Adrenal gland (tissue), 12 donors: Measurements from ENCODE around the gene THNSL1. TPM values are rescaled to one million over a fixed set of nuclear protein-coding genes. Genes with fewer than 3 reads are reported as not detected.

ENCODE experiments used
- DNase-seq, 7 donors: peaks; one replicate each; pipeline ENCODE4 v3.0.0-alpha.2; 2019 to 2020
- H3K27ac ChIP-seq, 5 donors: fragments of 200-600 bp; sonication (generic) in 4 of 5; 1 replicate in 3 of 5; 2 replicates in 2 of 5; pipeline versions ENCODE4 v1.5.1 to v1.8.0; 2016 to 2020; ENCODE audit warnings: mild to moderate bottlenecking in 1 of 5
- H3K27me3 ChIP-seq: fragments of 200-600 bp; 2 replicates; pipeline ENCODE4 v1.8.0; 2021
- H3K36me3 ChIP-seq, 2 donors: fragments of 200-600 bp; replicated peaks in 1 of 2; 1 replicate in 1 of 2; 2 replicates in 1 of 2; pipeline versions ENCODE4 v1.5.1 to v1.8.0; 2018 to 2022
- H3K4me1 ChIP-seq, 2 donors: fragments of 200-600 bp; replicated peaks in 1 of 2; 1 replicate in 1 of 2; 2 replicates in 1 of 2; pipeline versions ENCODE4 v1.5.1 to v1.8.0; 2018 to 2021
- H3K4me3 ChIP-seq, 4 donors: fragments of 200-600 bp; sonication (generic) in 3 of 4; one replicate each; pipeline ENCODE4 v1.5.1; 2016 to 2018
- H3K9me3 ChIP-seq, 3 donors: fragments of 200-600 bp; sonication (generic) in 1 of 3; replicated peaks in 1 of 3; 1 replicate in 2 of 3; 2 replicates in 1 of 3; pipeline versions ENCODE4 v1.5.1 to v1.8.0; 2016 to 2021
- CTCF ChIP-seq, 6 experiments: fragments of 450-650 bp in 4 of 6; fragments of 200-600 bp in 2 of 6; sonication (generic) in 1 of 6; IDR thresholded peaks; 1 replicate in 5 of 6; 2 replicates in 1 of 6; pipeline versions ENCODE4 v1.5.1 to v1.8.0; 2016 to 2021; ENCODE audit warnings: antibody characterized with exemption in 6 of 6, mild to moderate bottlenecking in 2 of 6, moderate library complexity in 1 of 6
- POLR2A ChIP-seq, 2 donors: fragments of 450-650 bp; IDR thresholded peaks; one replicate each; pipeline ENCODE4 v1.6.1; 2017; ENCODE audit warnings: antibody characterized with exemption in 2 of 2, mild to moderate bottlenecking in 2 of 2, moderate library complexity in 1 of 2
- WGBS, 4 donors: extraction: QIAGEN DNeasy Blood & Tissue Kit in 2 of 4; methylation state at CpG; one replicate each; pipeline versions ENCODE4 v1.1.5 to v1.1.7; 2013 to 2017; 5-methylcytosine and 5-hydroxymethylcytosine counted together
- intact Hi-C, 2 donors: fragments of 100-400 bp; cut with DNase I; formaldehyde crosslinking; loops; one replicate each; pipeline versions ENCODE4 v1.14.1 to v1.15.0; 2022 to 2023
- polyA plus RNA-seq, 3 donors: library from polyadenylated mRNA; stranded (reverse); fragments of 200-250 nt in 2 of 3; fragments of 350-450 nt in 1 of 3; fragmentation: Illumina TruSeq in 1 of 3; extraction: RNeasy Lipid Tissue Mini Kit (QIAGEN cat#74804) in 1 of 3; gene quantifications; one replicate each; pipeline ENCODE4 v1.2.3, GENCODE V29; 2013 to 2014
- total RNA-seq, 9 donors: library from RNA; depleted of rRNA in 4 of 9; stranded (reverse); fragments of >200 nt in 4 of 9; fragments of 120-200 nt in 1 of 9; fragmentation: NEBNext Ultra II Directional in 1 of 9; extraction: Animal tissue kit (Norgen Biotek cat#: 25700) in 1 of 9; gene quantifications; one replicate each; pipeline versions ENCODE4 v1.1.0 to v1.2.4, GENCODE V29; 2013 to 2023
- donor health status: healthy with polysubstance abuse.
- donor health status: Bipolar disorder and iron deficiency.
- donor health status: DM: yes; HTN: yes; CAD: no.
- donor health status: DM: no; HTN: no; CAD: no.
- donor health status: DM: no; HTN: no; CAD: no.
- donor health status: DM: yes; HTN: yes; CAD: no.

THNSL1 gene
- total and polyA plus RNA-seq, 12 donors = 3.3 to 14.9 (median 5.3) TPM

GRCh38 chr10:24983946-24984345, 32.5 kb upstream of the THNSL1 start:
- no peaks in the 10 kb centered on the region for H3K9me3 ChIP-seq
- H3K27me3 ChIP-seq = no peaks in the 10 kb centered on the region
- 83 to 88% (median 84%) methylated on average over 3 of the region's 3 CpGs for WGBS, 4 donors
- intact Hi-C loops = no loop called here
- no peaks in the 10 kb centered on the region for H3K36me3 ChIP-seq
- H3K4me1 ChIP-seq = no peaks in the 10 kb centered on the region
- TF ChIP-seq POLR2A (IDR thresholded peaks at IDR 0.05) (no peak), CTCF (IDR thresholded peaks at IDR 0.05) (no peak)
- H3K4me3 ChIP-seq = no peak overlapping the region
- H3K27ac ChIP-seq = no peak overlapping the region
- no peak for DNase-seq

GRCh38 chr10:24984906-24985305, 31.5 kb upstream of the THNSL1 start:
- no peak for DNase-seq
- Histone ChIP-seq H3K4me1 (peaks cover 0 to 8% of the 10 kb centered on the region in 2 donors), H3K9me3 (no peaks in the 10 kb centered on the region), H3K27ac (no peak overlapping the region), H3K36me3 (no peaks in the 10 kb centered on the region), H3K4me3 (no peak overlapping the region), H3K27me3 (no peaks in the 10 kb centered on the region)
- whole genome bisulfite sequencing, 4 donors = 58 to 73% (median 66%) methylated on average over 3 of the region's 3 CpGs
- intact Hi-C loops = no loop called here
- no peak for TF ChIP-seq CTCF (IDR thresholded peaks at IDR 0.05)
- TF ChIP-seq POLR2A (IDR thresholded peaks at IDR 0.05) = no peak

GRCh38 chr10:24988831-24989640, 27.4 kb upstream of the THNSL1 start:
- H3K9me3 ChIP-seq = no peaks in the 10 kb centered on the region
- intact Hi-C loops = no loop called here
- peak in 6 of 7 donors; percentile 21 to 75 (median 28) for DNase-seq
- no peaks in the 10 kb centered on the region for H3K27me3 ChIP-seq
- H3K4me3 ChIP-seq = no peak overlapping the region
- H3K27ac ChIP-seq = peak overlapping the region in 1 of 5 donors; percentile 7
- H3K4me1 ChIP-seq = peaks cover 0 to 8% of the 10 kb centered on the region in 2 donors
- no peak for TF ChIP-seq POLR2A (IDR thresholded peaks at IDR 0.05)
- no peak for TF ChIP-seq CTCF (IDR thresholded peaks at IDR 0.05)
- no peaks in the 10 kb centered on the region for H3K36me3 ChIP-seq
- WGBS, 4 donors = 55 to 67% (median 56%) methylated on average over 12 of the region's 12 CpGs

- H3K4me3 ChIP-seq = no peak overlapping the region
- WGBS, 4 donors = 8 to 17% (median 10%) methylated on average over 1 of the region's 1 CpG
- no peaks in the 10 kb centered on the region for H3K27me3 ChIP-seq
- DNase-seq = no peak
- no peaks in the 10 kb centered on the region for H3K9me3 ChIP-seq
- no peak overlapping the region for H3K27ac ChIP-seq
- TF ChIP-seq CTCF (IDR thresholded peaks at IDR 0.05) (peak in 5 of 6 experiments; percentile 17 to 53 (median 47)), POLR2A (IDR thresholded peaks at IDR 0.05) (no peak)
- intact Hi-C loops = loop anchor here in 1 of 2 donors (10.0 kb wide), 1 partner anchor 345 kb away; no protein-coding TSS in a partner anchor
- peaks cover 0 to 8% of the 10 kb centered on the region in 2 donors for H3K4me1 ChIP-seq
- no peaks in the 10 kb centered on the region for H3K36me3 ChIP-seq
Observed at GRCh38 chr10:24989867-24990266, 26.5 kb upstream of the THNSL1 start.
